Keratinocyte (primary cell): ENCODE measurements around the gene GABRA4. TPM values are rescaled to one million over a fixed set of nuclear protein-coding genes. Genes with fewer than 3 reads are reported as not detected.

Experiments used
- DNase-seq: peaks from one replicate; pipeline ENCODE4 v3.0.0-alpha.2; 2011; ENCODE audit warnings: low read depth, missing footprints, low spot score
- FAIRE-seq: peaks from 2 replicates; lab custom pipeline; 2011; peaks lifted over from hg19 to GRCh38; lab: Jason Lieb, UNC
- H2AFZ ChIP-seq: 2 replicates; pipeline ENCODE4 v1.6.0; 2012; ENCODE audit warnings: low read length, control low read depth, inconsistent platforms; ENCODE audit not compliant: control insufficient read depth
- H3K27ac ChIP-seq: 2 replicates; pipeline ENCODE4 v1.5.1; 2011; ENCODE audit warnings: low read length; ENCODE audit not compliant: control insufficient read depth, insufficient read depth
- H3K27me3 ChIP-seq: 3 replicates; pipeline ENCODE4 v1.6.0; 2011; ENCODE audit warnings: low read length; ENCODE audit not compliant: control insufficient read depth, insufficient read depth; ENCODE audit errors: extremely low read depth
- H3K36me3 ChIP-seq, 2 experiments: 2 replicates in 1 of 2; 3 replicates in 1 of 2; pipeline ENCODE4 v1.5.1; 2011; ENCODE audit warnings: low read length in 2 of 2, mild to moderate bottlenecking in 1 of 2; ENCODE audit not compliant: control insufficient read depth in 2 of 2, insufficient read depth in 2 of 2; ENCODE audit errors: extremely low read depth in 1 of 2
- H3K4me1 ChIP-seq: 3 replicates; pipeline ENCODE4 v1.5.1; 2011; ENCODE audit warnings: low read length; ENCODE audit not compliant: control insufficient read depth, insufficient read depth; ENCODE audit errors: extremely low read depth
- H3K4me2 ChIP-seq: 3 replicates; pipeline ENCODE4 v1.6.0; 2011; ENCODE audit warnings: low read depth, low read length; ENCODE audit not compliant: control insufficient read depth, insufficient read depth; ENCODE audit errors: extremely low read depth
- H3K4me3 ChIP-seq, 3 experiments: fragments of 200-600 bp in 1 of 3; sonication (generic) in 1 of 3; 2 replicates in 2 of 3; 3 replicates in 1 of 3; pipeline ENCODE4 v1.5.1; 2011 to 2016; ENCODE audit warnings: low read length in 3 of 3, mild to moderate bottlenecking in 3 of 3, control low read depth in 2 of 3, inconsistent platforms in 1 of 3, low read depth in 1 of 3, mixed read lengths in 1 of 3, mixed run types in 1 of 3, moderate library complexity in 1 of 3; ENCODE audit not compliant: control insufficient read depth in 2 of 3, insufficient read depth in 2 of 3; ENCODE audit errors: extremely low read depth in 1 of 3
- H3K79me2 ChIP-seq: 2 replicates; pipeline ENCODE4 v1.6.0; 2012; ENCODE audit warnings: low read length; ENCODE audit not compliant: control insufficient read depth, insufficient read depth
- H3K9ac ChIP-seq: 3 replicates; pipeline ENCODE4 v1.6.0; 2011; ENCODE audit warnings: low read length; ENCODE audit not compliant: control insufficient read depth, insufficient read depth; ENCODE audit errors: extremely low read depth
- H3K9me1 ChIP-seq: 3 replicates; pipeline ENCODE4 v1.6.0; 2011; ENCODE audit warnings: low read length; ENCODE audit not compliant: control insufficient read depth, insufficient read depth; ENCODE audit errors: extremely low read depth
- H3K9me3 ChIP-seq: 2 replicates; pipeline ENCODE4 v1.5.1; 2012; ENCODE audit warnings: low read depth, low read length; ENCODE audit not compliant: control insufficient read depth
- H4K20me1 ChIP-seq: 3 replicates; pipeline ENCODE4 v1.6.0; 2011; ENCODE audit warnings: low read length; ENCODE audit not compliant: control insufficient read depth, insufficient read depth; ENCODE audit errors: extremely low read depth
- EZH2 ChIP-seq: IDR thresholded peaks from one replicate; pipeline ENCODE4 v1.6.1; 2012; ENCODE audit warnings: inconsistent platforms, mild to moderate bottlenecking, low read length, moderate library complexity
- dilution Hi-C: fragments of 300-500 bp; cut with MboI; formaldehyde crosslinking; loops from one replicate; pipeline ENCODE4 v1.7.0; 2020; ENCODE audit warnings: low sequenced_read_pairs; ENCODE audit not compliant: extremely low pct_ligation_motif_present
- polyA plus RNA-seq, 5 experiments: library from polyadenylated mRNA; depleted of rRNA in 3 of 5; stranded (reverse) in 3 of 5; stranded (forward) in 1 of 5; unstranded in 1 of 5; fragments of >200 nt; gene quantifications; 1 replicate in 1 of 5; 2 replicates in 3 of 5; 3 replicates in 1 of 5; pipeline versions ENCODE4 v1.2.1 to v1.2.3, GENCODE V29; 2011 to 2012; ENCODE audit warnings: missing spikeins in 2 of 5, low read depth in 1 of 5, low replicate concordance in 1 of 5
- TF ChIP-seq, protein P1 (sequence below), 3 experiments: IDR thresholded peaks in 1 of 3; conservative IDR thresholded peaks in 1 of 3; optimal IDR thresholded peaks in 1 of 3; 2 replicates in 2 of 3; 3 replicates in 1 of 3; pipeline versions ENCODE3 to v1.5.1; 2011; ENCODE audit warnings: low read length in 3 of 3, mild to moderate bottlenecking in 3 of 3, moderate library complexity in 2 of 3, control low read depth in 1 of 3, inconsistent platforms in 1 of 3; ENCODE audit not compliant: insufficient read depth in 2 of 3; ENCODE audit errors: extremely low read depth in 1 of 3

Gene GABRA4
- polyA plus RNA-seq, 1 donor (not counting 4 experiments of a cell fraction or from before 2014, with no cell fraction given), result not detected

DNA sequence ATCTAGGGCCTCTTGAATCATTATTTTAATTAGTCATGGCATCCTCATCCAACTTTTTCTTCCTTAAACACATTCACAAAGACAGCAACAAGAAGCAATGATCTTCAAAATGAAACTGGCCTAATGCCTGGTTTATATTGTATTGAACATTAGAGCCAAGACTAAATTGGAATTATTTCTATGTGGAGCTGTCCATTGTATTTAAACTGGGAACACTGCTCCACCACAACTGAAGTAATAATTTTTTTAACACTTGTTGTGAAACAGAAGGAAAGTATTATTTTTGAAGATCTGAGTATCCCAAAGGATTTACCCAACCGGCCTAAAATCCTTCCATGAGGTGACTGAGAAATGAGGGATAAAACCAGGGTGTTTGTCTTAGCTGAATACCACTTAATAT, 44.9 kb upstream of the GABRA4 start:
- DNase-seq (no peak), FAIRE-seq (no peak)
- no peaks in the 10 kb centered on the region for H3K9me3 ChIP-seq
- no peaks in the 10 kb centered on the region for H4K20me1 ChIP-seq
- no peak overlapping the region for H3K27ac ChIP-seq
- no peak overlapping the region for H3K4me2 ChIP-seq
- dilution Hi-C loops, result no loop called here
- H3K4me1 ChIP-seq, result no peaks in the 10 kb centered on the region
- no peak overlapping the region for H3K4me3 ChIP-seq
- no peak overlapping the region for H3K9ac ChIP-seq
- H3K36me3 ChIP-seq, result no peaks in the 10 kb centered on the region
- TF ChIP-seq, protein P1, sequence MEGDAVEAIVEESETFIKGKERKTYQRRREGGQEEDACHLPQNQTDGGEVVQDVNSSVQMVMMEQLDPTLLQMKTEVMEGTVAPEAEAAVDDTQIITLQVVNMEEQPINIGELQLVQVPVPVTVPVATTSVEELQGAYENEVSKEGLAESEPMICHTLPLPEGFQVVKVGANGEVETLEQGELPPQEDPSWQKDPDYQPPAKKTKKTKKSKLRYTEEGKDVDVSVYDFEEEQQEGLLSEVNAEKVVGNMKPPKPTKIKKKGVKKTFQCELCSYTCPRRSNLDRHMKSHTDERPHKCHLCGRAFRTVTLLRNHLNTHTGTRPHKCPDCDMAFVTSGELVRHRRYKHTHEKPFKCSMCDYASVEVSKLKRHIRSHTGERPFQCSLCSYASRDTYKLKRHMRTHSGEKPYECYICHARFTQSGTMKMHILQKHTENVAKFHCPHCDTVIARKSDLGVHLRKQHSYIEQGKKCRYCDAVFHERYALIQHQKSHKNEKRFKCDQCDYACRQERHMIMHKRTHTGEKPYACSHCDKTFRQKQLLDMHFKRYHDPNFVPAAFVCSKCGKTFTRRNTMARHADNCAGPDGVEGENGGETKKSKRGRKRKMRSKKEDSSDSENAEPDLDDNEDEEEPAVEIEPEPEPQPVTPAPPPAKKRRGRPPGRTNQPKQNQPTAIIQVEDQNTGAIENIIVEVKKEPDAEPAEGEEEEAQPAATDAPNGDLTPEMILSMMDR (optimal IDR thresholded peaks at IDR 0.05 in 1 of 3, IDR thresholded peaks at IDR 0.05 in 1 of 3, conservative IDR thresholded peaks at IDR 0.05 in 1 of 3; ENCODE audit: extremely low read depth in 1 of 3, insufficient read depth in 2 of 3, low read length in 3 of 3), result no peak
- TF ChIP-seq EZH2, result no peak
- no peaks in the 10 kb centered on the region for H3K27me3 ChIP-seq
- H2AFZ ChIP-seq, result no peak overlapping the region
- no peaks in the 10 kb centered on the region for H3K9me1 ChIP-seq
- H3K79me2 ChIP-seq, result no peaks in the 10 kb centered on the region

DNA sequence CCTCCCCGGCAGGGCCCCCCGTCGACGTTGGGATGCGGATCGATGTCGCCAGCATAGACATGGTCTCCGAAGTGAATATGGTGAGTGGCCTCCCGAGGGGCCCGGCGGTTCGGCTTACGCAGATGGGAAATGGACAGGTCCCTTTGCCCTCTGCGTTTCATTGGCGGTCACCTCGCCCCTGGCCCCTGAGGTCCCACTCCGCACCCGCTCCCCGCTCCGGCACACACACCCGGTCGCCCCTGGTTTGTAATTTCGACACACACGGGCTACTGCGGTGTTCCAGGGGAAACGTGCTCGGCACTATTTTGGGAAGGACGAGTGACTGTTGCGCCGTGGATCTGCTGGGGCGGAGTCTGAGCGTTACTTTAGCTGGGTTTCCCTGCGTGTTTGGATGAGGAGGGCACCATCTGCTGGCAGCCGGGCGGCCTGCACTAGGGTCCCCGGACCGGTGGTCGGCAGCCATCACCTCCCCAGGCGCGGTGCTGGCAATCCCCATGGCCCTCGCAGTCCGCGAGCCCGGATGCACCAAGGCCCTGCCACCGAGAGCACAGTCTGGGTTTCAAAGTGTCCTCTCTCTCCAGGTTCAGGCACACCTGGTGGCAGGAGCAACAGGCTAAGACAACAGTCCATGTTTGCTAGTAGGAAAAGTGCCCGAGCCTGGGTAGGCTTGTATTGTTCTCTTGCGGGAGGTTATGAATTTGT, 39.2 kb upstream of the GABRA4 start:
- no peak for TF ChIP-seq EZH2
- TF ChIP-seq, protein P1 (optimal IDR thresholded peaks at IDR 0.05 in 1 of 3, IDR thresholded peaks at IDR 0.05 in 1 of 3, conservative IDR thresholded peaks at IDR 0.05 in 1 of 3; ENCODE audit: extremely low read depth in 1 of 3, insufficient read depth in 2 of 3, low read length in 3 of 3), result peak; percentile 55 to 90 (median 85)
- Histone ChIP-seq H4K20me1 (no peaks in the 10 kb centered on the region), H3K4me1 (peaks cover 8% of the 10 kb centered on the region), H3K9ac (peak overlapping the region; percentile 24), H3K27me3 (peaks cover 14% of the 10 kb centered on the region), H3K79me2 (no peaks in the 10 kb centered on the region), H3K9me3 (no peaks in the 10 kb centered on the region), H3K4me3 (peak overlapping the region; percentile 22 to 81 (median 62)), H3K4me2 (peak overlapping the region; percentile 98), H3K36me3 (no peaks in the 10 kb centered on the region), H2AFZ (peak overlapping the region; percentile 84), H3K27ac (no peak overlapping the region), H3K9me1 (no peaks in the 10 kb centered on the region)
- FAIRE-seq (no peak), DNase-seq (no peak)
- dilution Hi-C loops, result no loop called here
